Liver (tissue), 9 donors: ENCODE data around the gene UBAP2L. TPM values are rescaled to one million over a fixed set of nuclear protein-coding genes. Genes with fewer than 3 reads are reported as not detected.

Source experiments
- DNase-seq: peaks from one replicate; pipeline ENCODE4 v3.0.0-alpha.2; 2017; ENCODE audit warnings: low spot score
- H3K27ac ChIP-seq, 2 donors: one replicate each; pipeline ENCODE4 v1.7.0; 2013; ENCODE audit warnings: inconsistent platforms in 2 of 2, low read length in 2 of 2, control low read depth in 1 of 2, low read depth in 1 of 2, mild to moderate bottlenecking in 1 of 2
- H3K27me3 ChIP-seq, 4 donors: one replicate each; pipeline versions ENCODE4 v1.6.1 to v1.7.0; 2013; ENCODE audit warnings: low read length in 3 of 4, inconsistent platforms in 1 of 4, mild to moderate bottlenecking in 1 of 4, moderate library complexity in 1 of 4; ENCODE audit not compliant: control insufficient read depth in 4 of 4, insufficient read depth in 4 of 4
- H3K36me3 ChIP-seq, 4 donors: one replicate each; pipeline versions ENCODE4 v1.6.1 to v1.7.0; 2013; ENCODE audit warnings: low read length in 3 of 4, mild to moderate bottlenecking in 3 of 4, low read depth in 1 of 4, moderate library complexity in 1 of 4; ENCODE audit not compliant: control insufficient read depth in 4 of 4, insufficient read depth in 3 of 4
- H3K4me1 ChIP-seq, 4 donors: one replicate each; pipeline versions ENCODE4 v1.6.1 to v1.7.0; 2013; ENCODE audit warnings: low read length in 3 of 4, mild to moderate bottlenecking in 3 of 4, moderate library complexity in 1 of 4; ENCODE audit not compliant: control insufficient read depth in 4 of 4, insufficient read depth in 4 of 4
- H3K4me3 ChIP-seq, 3 donors: one replicate each; pipeline versions ENCODE4 v1.6.1 to v1.7.0; 2013; ENCODE audit warnings: low read length in 3 of 3, control low read depth in 1 of 3, low read depth in 1 of 3, mild to moderate bottlenecking in 1 of 3
- H3K9ac ChIP-seq, 2 donors: one replicate each; pipeline ENCODE4 v1.7.0; 2013; ENCODE audit warnings: low read length in 2 of 2, mild to moderate bottlenecking in 2 of 2, moderate library complexity in 2 of 2, control low read depth in 1 of 2, low read depth in 1 of 2
- H3K9me3 ChIP-seq, 4 donors: one replicate each; pipeline versions ENCODE4 v1.6.1 to v1.7.0; 2013; ENCODE audit warnings: low read length in 3 of 4; ENCODE audit not compliant: control insufficient read depth in 4 of 4
- ATF3 ChIP-seq: IDR thresholded peaks from 2 replicates; pipeline ENCODE4 v1.6.1; 2016; ENCODE audit warnings: antibody characterized with exemption
- CTCF ChIP-seq: fragments of 150-350 bp; IDR thresholded peaks from 2 replicates; pipeline ENCODE4 v1.5.1; 2017; ENCODE audit warnings: improper control_type of control experiment, low read depth, low read length; ENCODE audit not compliant: missing input control
- EGR1 ChIP-seq, 2 donors: IDR thresholded peaks; 2 replicates each; pipeline ENCODE4 v1.6.1; 2016 to 2018; ENCODE audit warnings: antibody characterized with exemption in 2 of 2, low read depth in 2 of 2
- FOXA1 ChIP-seq: IDR thresholded peaks from 2 replicates; pipeline ENCODE4 v1.6.1; 2016; ENCODE audit warnings: antibody characterized with exemption
- FOXA2 ChIP-seq: IDR thresholded peaks from 2 replicates; pipeline ENCODE4 v1.6.1; 2016; ENCODE audit warnings: antibody characterized with exemption
- GABPA ChIP-seq, 2 donors: IDR thresholded peaks in 1 of 2; conservative IDR thresholded peaks in 1 of 2; 2 replicates each; pipeline ENCODE4 v1.6.1; 2016; ENCODE audit warnings: antibody characterized with exemption in 2 of 2, mild to moderate bottlenecking in 1 of 2, moderate library complexity in 1 of 2
- HNF4A ChIP-seq, 2 donors: conservative IDR thresholded peaks; 2 replicates each; pipeline ENCODE4 v1.6.1; 2016; ENCODE audit warnings: antibody characterized with exemption in 2 of 2, mild to moderate bottlenecking in 2 of 2
- HNF4G ChIP-seq: IDR thresholded peaks from 2 replicates; pipeline ENCODE4 v1.6.1; 2016; ENCODE audit warnings: antibody characterized with exemption
- JUND ChIP-seq, 2 donors: IDR thresholded peaks; 2 replicates each; pipeline ENCODE4 v1.6.1; 2016; ENCODE audit warnings: antibody characterized with exemption in 2 of 2
- MAX ChIP-seq: IDR thresholded peaks from 2 replicates; pipeline ENCODE4 v1.6.1; 2016; ENCODE audit warnings: antibody characterized with exemption
- NR2F2 ChIP-seq: IDR thresholded peaks from 2 replicates; pipeline ENCODE4 v1.6.1; 2016; ENCODE audit warnings: antibody characterized with exemption
- RAD21 ChIP-seq, 2 donors: IDR thresholded peaks; 2 replicates each; pipeline ENCODE4 v1.6.1; 2016; ENCODE audit warnings: antibody characterized with exemption in 2 of 2, mild to moderate bottlenecking in 2 of 2
- REST ChIP-seq: IDR thresholded peaks from 2 replicates; pipeline ENCODE4 v1.6.1; 2016; ENCODE audit warnings: antibody characterized with exemption, mild to moderate bottlenecking
- RXRA ChIP-seq, 2 donors: IDR thresholded peaks; 2 replicates each; pipeline ENCODE4 v1.6.1; 2017 to 2018; ENCODE audit warnings: antibody characterized with exemption in 2 of 2, mild to moderate bottlenecking in 1 of 2
- SP1 ChIP-seq: IDR thresholded peaks from 2 replicates; pipeline ENCODE4 v1.6.1; 2018; ENCODE audit warnings: antibody characterized with exemption, mild to moderate bottlenecking
- TAF1 ChIP-seq: conservative IDR thresholded peaks from 2 replicates; pipeline ENCODE4 v1.6.1; 2016; ENCODE audit warnings: antibody characterized with exemption, mild to moderate bottlenecking
- YY1 ChIP-seq: IDR thresholded peaks from 2 replicates; pipeline ENCODE4 v1.6.1; 2016; ENCODE audit warnings: antibody characterized with exemption, mild to moderate bottlenecking
- ZBTB33 ChIP-seq: IDR thresholded peaks from 2 replicates; pipeline ENCODE4 v1.6.1; 2016; ENCODE audit warnings: antibody characterized with exemption
- WGBS: extraction: QIAGEN DNeasy Blood & Tissue Kit; methylation state at CpG from one replicate; pipeline ENCODE4 v1.1.7; 2013; 5-methylcytosine and 5-hydroxymethylcytosine counted together
- polyA plus RNA-seq, 2 donors: library from polyadenylated mRNA; stranded (reverse) in 1 of 2; unstranded in 1 of 2; fragments of 200-250 nt in 1 of 2; fragments of >200 nt in 1 of 2; fragmentation: Nextera tagmentation in 1 of 2; extraction: Ambion mirVana in 1 of 2; gene quantifications; one replicate each; pipeline versions ENCODE4 v1.2.1 to v1.2.3, GENCODE V29; 2013 to 2015
- total RNA-seq, 2 donors: library from RNA; depleted of rRNA; stranded (reverse); fragments of >200 nt; gene quantifications; one replicate each; pipeline ENCODE4 v1.2.3, GENCODE V29; 2014
- donor health status: healthy.
- donor health status: healthy.
- donor health status: healthy.
- donor health status: healthy.
- donor health status: healthy.

UBAP2L gene
- total and polyA plus RNA-seq, 4 donors, result 24.3 to 51.0 (median 34.1) TPM

GRCh38 chr1:154171223-154171583 lies 49.6 kb upstream of the UBAP2L start:
- WGBS, result 95% methylated on average over 4 of the region's 4 CpGs
- TF ChIP-seq TAF1, result no peak
- no peak for TF ChIP-seq MAX
- no peak for TF ChIP-seq NR2F2
- TF ChIP-seq JUND (IDR thresholded peaks at IDR 0.05), result no peak
- no peak for TF ChIP-seq REST
- TF ChIP-seq YY1, result no peak
- TF ChIP-seq GABPA (IDR thresholded peaks at IDR 0.05 in 1 of 2, conservative IDR thresholded peaks at IDR 0.05 in 1 of 2), result no peak
- TF ChIP-seq ZBTB33, result no peak
- peaks cover 27 to 66% (median 62%) of the 10 kb centered on the region in 4 donors for H3K36me3 ChIP-seq
- H3K27me3 ChIP-seq, result no peaks in the 10 kb centered on the region
- peaks cover 0 to 3% (median 0%) of the 10 kb centered on the region in 4 donors for H3K4me1 ChIP-seq
- no peaks in the 10 kb centered on the region for H3K9me3 ChIP-seq
- H3K9ac ChIP-seq, result no peak overlapping the region
- no peak overlapping the region for H3K27ac ChIP-seq
- no peak for DNase-seq
- no peak overlapping the region for H3K4me3 ChIP-seq

GRCh38 chr1:154171880-154172279 lies 48.9 kb upstream of the UBAP2L start:
- Histone ChIP-seq H3K9me3 (no peaks in the 10 kb centered on the region), H3K27ac (no peak overlapping the region), H3K36me3 (peaks cover 24 to 60% (median 57%) of the 10 kb centered on the region in 4 donors), H3K9ac (no peak overlapping the region), H3K4me1 (peaks cover 0 to 5% (median under 1%) of the 10 kb centered on the region in 4 donors), H3K4me3 (no peak overlapping the region), H3K27me3 (no peaks in the 10 kb centered on the region)
- 94% methylated on average over 5 of the region's 5 CpGs for WGBS
- no peak for DNase-seq
- TF ChIP-seq FOXA1 (no peak), NR2F2 (no peak), FOXA2 (no peak), MAX (no peak), ZBTB33 (no peak), YY1 (no peak), TAF1 (no peak), ATF3 (no peak), RXRA (IDR thresholded peaks at IDR 0.05) (no peak), RAD21 (IDR thresholded peaks at IDR 0.05) (no peak), HNF4G (no peak), REST (no peak), CTCF (no peak), EGR1 (IDR thresholded peaks at IDR 0.05; ENCODE audit: low read depth in 2 of 2) (no peak), GABPA (IDR thresholded peaks at IDR 0.05 in 1 of 2, conservative IDR thresholded peaks at IDR 0.05 in 1 of 2) (no peak), SP1 (no peak), JUND (IDR thresholded peaks at IDR 0.05) (no peak), HNF4A (conservative IDR thresholded peaks at IDR 0.05) (no peak)
